ENCODE data around the gene JAK1. TPM values are rescaled to one million over a fixed set of nuclear protein-coding genes. Genes with fewer than 3 reads are reported as not detected.

Gene JAK1
- total and polyA plus RNA-seq, 2 experiments from 2014 or later: 8.0 to 19.5 TPM

GRCh38 chr1:64841330-64842065, 124.9 kb downstream of the JAK1 start:
- no peak overlapping the region for H3K27ac ChIP-seq (ENCODE audit: low read depth)
- H3K36me3 Mint-ChIP-seq (ENCODE audit: low read depth): peaks cover 26% of the 10 kb centered on the region
- H3K9me3 Mint-ChIP-seq: no peaks in the 10 kb centered on the region
- H3K36me3 ChIP-seq (ENCODE audit: insufficient read depth): no peaks in the 10 kb centered on the region; the same call in none of the 2 replicates
- no peak overlapping the region for H3K4me3 Mint-ChIP-seq
- H3F3A ChIP-seq (replicated peaks; ENCODE audit: low read depth): no peaks in the 10 kb centered on the region
- H3K4me1 ChIP-seq (ENCODE audit: insufficient read depth): no peaks in the 10 kb centered on the region
- DNase-seq (ENCODE audit: low spot score) (no peak), ATAC-seq (no peak)
- no peak overlapping the region for H3K4me3 ChIP-seq
- H3K9me2 ChIP-seq (ENCODE audit: insufficient read depth): no peaks in the 10 kb centered on the region
- H3K27me3 ChIP-seq (ENCODE audit: insufficient read depth): no peaks in the 10 kb centered on the region
- no peaks in the 10 kb centered on the region for H4K20me1 ChIP-seq (replicated peaks; ENCODE audit: insufficient read depth)
- no peak overlapping the region for H3K4me2 ChIP-seq
- no peaks in the 10 kb centered on the region for H3K79me2 ChIP-seq (replicated peaks; ENCODE audit: insufficient read depth)
- H3K4me1 Mint-ChIP-seq: peaks cover 8% of the 10 kb centered on the region; the same call in 2 of the 3 replicates
- no peak overlapping the region for H2AFZ ChIP-seq
- H3K27ac Mint-ChIP-seq: no peak overlapping the region
- H3K27me3 Mint-ChIP-seq (ENCODE audit: insufficient read depth, low read depth, poor library complexity): peaks cover 5% of the 10 kb centered on the region
- TF ChIP-seq ZNF331 (CRISPR knock-in tag; IDR thresholded peaks at IDR 0.05; ENCODE audit: low read depth): no peak

GRCh38 chr1:64839732-64840405, 126.5 kb downstream of the JAK1 start:
- peak; percentile 50 for ATAC-seq
- no peak overlapping the region for H3K4me3 Mint-ChIP-seq
- H3K27ac ChIP-seq (ENCODE audit: low read depth): no peak overlapping the region
- DNase-seq (ENCODE audit: low spot score): peak; percentile 28
- H3K4me1 ChIP-seq (ENCODE audit: insufficient read depth): no peaks in the 10 kb centered on the region
- no peaks in the 10 kb centered on the region for H3K9me2 ChIP-seq (ENCODE audit: insufficient read depth)
- H2AFZ ChIP-seq: no peak overlapping the region
- no peaks in the 10 kb centered on the region for H3K9me3 Mint-ChIP-seq
- peaks cover 20% of the 10 kb centered on the region for H3K36me3 Mint-ChIP-seq (ENCODE audit: low read depth)
- no peaks in the 10 kb centered on the region for H3K27me3 ChIP-seq (ENCODE audit: insufficient read depth)
- H3K4me2 ChIP-seq: no peak overlapping the region
- no peaks in the 10 kb centered on the region for H3K79me2 ChIP-seq (replicated peaks; ENCODE audit: insufficient read depth)
- peaks cover 8% of the 10 kb centered on the region; the same call in 2 of the 3 replicates for H3K4me1 Mint-ChIP-seq
- H3K36me3 ChIP-seq (ENCODE audit: insufficient read depth): no peaks in the 10 kb centered on the region; the same call in none of the 2 replicates
- H3F3A ChIP-seq (replicated peaks; ENCODE audit: low read depth): no peaks in the 10 kb centered on the region
- no peaks in the 10 kb centered on the region for H3K27me3 Mint-ChIP-seq (ENCODE audit: insufficient read depth, low read depth, poor library complexity)
- H4K20me1 ChIP-seq (replicated peaks; ENCODE audit: insufficient read depth): no peaks in the 10 kb centered on the region
- no peak overlapping the region for H3K27ac Mint-ChIP-seq
- no peak overlapping the region for H3K4me3 ChIP-seq
- TF ChIP-seq, protein P1, sequence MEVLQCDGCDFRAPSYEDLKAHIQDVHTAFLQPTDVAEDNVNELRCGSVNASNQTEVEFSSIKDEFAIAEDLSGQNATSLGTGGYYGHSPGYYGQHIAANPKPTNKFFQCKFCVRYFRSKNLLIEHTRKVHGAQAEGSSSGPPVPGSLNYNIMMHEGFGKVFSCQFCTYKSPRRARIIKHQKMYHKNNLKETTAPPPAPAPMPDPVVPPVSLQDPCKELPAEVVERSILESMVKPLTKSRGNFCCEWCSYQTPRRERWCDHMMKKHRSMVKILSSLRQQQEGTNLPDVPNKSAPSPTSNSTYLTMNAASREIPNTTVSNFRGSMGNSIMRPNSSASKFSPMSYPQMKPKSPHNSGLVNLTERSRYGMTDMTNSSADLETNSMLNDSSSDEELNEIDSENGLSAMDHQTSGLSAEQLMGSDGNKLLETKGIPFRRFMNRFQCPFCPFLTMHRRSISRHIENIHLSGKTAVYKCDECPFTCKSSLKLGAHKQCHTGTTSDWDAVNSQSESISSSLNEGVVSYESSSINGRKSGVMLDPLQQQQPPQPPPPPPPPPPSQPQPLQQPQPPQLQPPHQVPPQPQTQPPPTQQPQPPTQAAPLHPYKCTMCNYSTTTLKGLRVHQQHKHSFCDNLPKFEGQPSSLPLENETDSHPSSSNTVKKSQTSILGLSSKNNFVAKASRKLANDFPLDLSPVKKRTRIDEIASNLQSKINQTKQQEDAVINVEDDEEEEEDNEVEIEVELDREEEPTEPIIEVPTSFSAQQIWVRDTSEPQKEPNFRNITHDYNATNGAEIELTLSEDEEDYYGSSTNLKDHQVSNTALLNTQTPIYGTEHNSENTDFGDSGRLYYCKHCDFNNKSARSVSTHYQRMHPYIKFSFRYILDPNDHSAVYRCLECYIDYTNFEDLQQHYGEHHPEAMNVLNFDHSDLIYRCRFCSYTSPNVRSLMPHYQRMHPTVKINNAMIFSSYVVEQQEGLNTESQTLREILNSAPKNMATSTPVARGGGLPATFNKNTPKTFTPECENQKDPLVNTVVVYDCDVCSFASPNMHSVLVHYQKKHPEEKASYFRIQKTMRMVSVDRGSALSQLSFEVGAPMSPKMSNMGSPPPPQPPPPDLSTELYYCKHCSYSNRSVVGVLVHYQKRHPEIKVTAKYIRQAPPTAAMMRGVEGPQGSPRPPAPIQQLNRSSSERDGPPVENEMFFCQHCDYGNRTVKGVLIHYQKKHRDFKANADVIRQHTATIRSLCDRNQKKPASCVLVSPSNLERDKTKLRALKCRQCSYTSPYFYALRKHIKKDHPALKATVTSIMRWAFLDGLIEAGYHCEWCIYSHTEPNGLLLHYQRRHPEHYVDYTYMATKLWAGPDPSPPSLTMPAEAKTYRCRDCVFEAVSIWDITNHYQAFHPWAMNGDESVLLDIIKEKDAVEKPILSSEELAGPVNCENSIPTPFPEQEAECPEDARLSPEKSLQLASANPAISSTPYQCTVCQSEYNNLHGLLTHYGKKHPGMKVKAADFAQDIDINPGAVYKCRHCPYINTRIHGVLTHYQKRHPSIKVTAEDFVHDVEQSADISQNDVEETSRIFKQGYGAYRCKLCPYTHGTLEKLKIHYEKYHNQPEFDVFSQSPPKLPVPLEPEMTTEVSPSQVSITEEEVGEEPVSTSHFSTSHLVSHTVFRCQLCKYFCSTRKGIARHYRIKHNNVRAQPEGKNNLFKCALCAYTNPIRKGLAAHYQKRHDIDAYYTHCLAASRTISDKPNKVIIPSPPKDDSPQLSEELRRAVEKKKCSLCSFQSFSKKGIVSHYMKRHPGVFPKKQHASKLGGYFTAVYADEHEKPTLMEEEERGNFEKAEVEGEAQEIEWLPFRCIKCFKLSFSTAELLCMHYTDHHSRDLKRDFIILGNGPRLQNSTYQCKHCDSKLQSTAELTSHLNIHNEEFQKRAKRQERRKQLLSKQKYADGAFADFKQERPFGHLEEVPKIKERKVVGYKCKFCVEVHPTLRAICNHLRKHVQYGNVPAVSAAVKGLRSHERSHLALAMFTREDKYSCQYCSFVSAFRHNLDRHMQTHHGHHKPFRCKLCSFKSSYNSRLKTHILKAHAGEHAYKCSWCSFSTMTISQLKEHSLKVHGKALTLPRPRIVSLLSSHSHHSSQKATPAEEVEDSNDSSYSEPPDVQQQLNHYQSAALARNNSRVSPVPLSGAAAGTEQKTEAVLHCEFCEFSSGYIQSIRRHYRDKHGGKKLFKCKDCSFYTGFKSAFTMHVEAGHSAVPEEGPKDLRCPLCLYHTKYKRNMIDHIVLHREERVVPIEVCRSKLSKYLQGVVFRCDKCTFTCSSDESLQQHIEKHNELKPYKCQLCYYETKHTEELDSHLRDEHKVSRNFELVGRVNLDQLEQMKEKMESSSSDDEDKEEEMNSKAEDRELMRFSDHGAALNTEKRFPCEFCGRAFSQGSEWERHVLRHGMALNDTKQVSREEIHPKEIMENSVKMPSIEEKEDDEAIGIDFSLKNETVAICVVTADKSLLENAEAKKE (CRISPR knock-in tag; IDR thresholded peaks at IDR 0.05): no peak
- TF ChIP-seq JUNB (IDR thresholded peaks at IDR 0.05; ENCODE audit: unreplicated experiment) (no peak), NANOG (IDR thresholded peaks at IDR 0.05; ENCODE audit: borderline replicate concordance) (no peak), EZH2 (IDR thresholded peaks at IDR 0.05; ENCODE audit: low read depth, unreplicated experiment) (no peak), STAT1 (IDR thresholded peaks at IDR 0.05; ENCODE audit: unreplicated experiment) (no peak), CREB1 (CRISPR knock-in tag; IDR thresholded peaks at IDR 0.05; ENCODE audit: low read depth) (no peak), CTCF (conservative IDR thresholded peaks at IDR 0.05; ENCODE audit: low read depth in 2 of 2) (no peak)

All from GM23338 (cell line).